Common myeloid progenitor, CD34-positive (primary cell): ENCODE measurements around the gene CACNG4.

Experiments used
- CTCF ChIA-PET: fragments of 350-600 bp; sonication (Branson Sonifier 250); formaldehyde crosslinking; loops from one replicate; lab custom pipeline; 2021; ENCODE audit warnings: antibody characterized with exemption; lab: Charles Lee
- POLR2A ChIA-PET: fragments of 350-600 bp; sonication (Branson Sonifier 250); formaldehyde crosslinking; loops from one replicate; lab custom pipeline; 2021; ENCODE audit warnings: antibody characterized with exemption; lab: Charles Lee
- DNase-seq, 3 donors: peaks; one replicate each; pipeline versions ENCODE4 v3.0.0 to v3.0.0-alpha.2; 2013
- H3K27ac ChIP-seq, 2 experiments: 1 replicate in 1 of 2; 2 replicates in 1 of 2; pipeline ENCODE4 v1.7.0; 2013; ENCODE audit warnings: inconsistent platforms in 2 of 2, low read length in 2 of 2, mild to moderate bottlenecking in 2 of 2, low read depth in 1 of 2, moderate library complexity in 1 of 2; ENCODE audit not compliant: severe bottlenecking in 2 of 2, insufficient read depth in 1 of 2, poor library complexity in 1 of 2
- H3K27me3 ChIP-seq, 5 experiments: replicated peaks in 2 of 5; 1 replicate in 3 of 5; 2 replicates in 2 of 5; pipeline versions ENCODE4 v1.6.1 to v1.7.0; 2013; ENCODE audit warnings: low read length in 4 of 5, mild to moderate bottlenecking in 2 of 5, moderate library complexity in 2 of 5, inconsistent platforms in 1 of 5; ENCODE audit not compliant: insufficient read depth in 5 of 5, control insufficient read depth in 4 of 5
- H3K36me3 ChIP-seq, 4 experiments: 1 replicate in 2 of 4; 2 replicates in 2 of 4; pipeline versions ENCODE4 v1.6.1 to v1.7.0; 2013; ENCODE audit warnings: low read length in 3 of 4, control low read depth in 1 of 4, mild to moderate bottlenecking in 1 of 4; ENCODE audit not compliant: control insufficient read depth in 4 of 4, insufficient read depth in 4 of 4
- H3K4me1 ChIP-seq, 4 experiments: 1 replicate in 3 of 4; 2 replicates in 1 of 4; pipeline versions ENCODE4 v1.6.1 to v1.7.1; 2013; ENCODE audit warnings: low read length in 3 of 4, mild to moderate bottlenecking in 3 of 4, control low read depth in 1 of 4, inconsistent platforms in 1 of 4, moderate library complexity in 1 of 4; ENCODE audit not compliant: control insufficient read depth in 4 of 4, insufficient read depth in 4 of 4; ENCODE audit errors: control extremely low read depth in 1 of 4
- H3K4me3 ChIP-seq, 7 experiments: 1 replicate in 4 of 7; 2 replicates in 3 of 7; pipeline versions ENCODE4 v1.5.1 to v1.7.0; 2013; ENCODE audit warnings: mild to moderate bottlenecking in 7 of 7, low read length in 6 of 7, moderate library complexity in 6 of 7, inconsistent platforms in 2 of 7, low read depth in 2 of 7, control low read depth in 1 of 7; ENCODE audit not compliant: insufficient read depth in 4 of 7, control insufficient read depth in 1 of 7; ENCODE audit errors: extremely low read depth in 1 of 7
- H3K9me3 ChIP-seq, 5 experiments: 1 replicate in 4 of 5; 2 replicates in 1 of 5; pipeline versions ENCODE4 v1.6.1 to v1.7.1; 2013; ENCODE audit warnings: low read length in 4 of 5, mild to moderate bottlenecking in 2 of 5, inconsistent platforms in 1 of 5, low read depth in 1 of 5, moderate library complexity in 1 of 5; ENCODE audit not compliant: control insufficient read depth in 4 of 5, insufficient read depth in 2 of 5; ENCODE audit errors: control extremely low read depth in 1 of 5
- WGBS: methylation state at CpG from one replicate; pipeline ENCODE4 v1.1.5; 2013; ENCODE audit not compliant: insufficient coverage; 5-methylcytosine and 5-hydroxymethylcytosine counted together

CACNG4 gene

DNA sequence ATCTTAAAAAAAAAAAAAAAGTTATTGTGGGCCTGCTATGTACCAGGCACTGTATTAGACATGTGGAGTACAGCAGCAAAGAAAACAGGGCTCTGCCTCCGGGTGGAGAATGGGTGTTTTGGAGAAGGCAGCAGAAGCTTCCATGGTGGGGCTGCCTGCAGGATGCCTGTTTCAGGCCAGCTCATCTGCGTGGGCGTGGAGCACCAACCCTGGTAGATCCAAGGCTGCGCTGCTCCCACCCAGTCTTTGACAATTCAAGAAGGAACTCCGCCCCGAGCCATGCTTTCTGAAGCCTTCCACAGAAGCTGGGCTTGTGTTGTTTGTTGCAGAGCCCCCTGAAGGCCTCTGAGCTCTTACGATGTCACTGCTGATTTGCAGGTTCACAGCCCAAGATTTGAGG is 56.7 kb downstream of the CACNG4 start:
- Histone ChIP-seq H3K4me3 (no peak overlapping the region), H3K27ac (no peak overlapping the region), H3K36me3 (no peaks in the 10 kb centered on the region), H3K9me3 (no peaks in the 10 kb centered on the region), H3K4me1 (no peaks in the 10 kb centered on the region), H3K27me3 (peaks cover 0 to 2% (median 0%) of the 10 kb centered on the region in 5 experiments)
- POLR2A ChIA-PET, result no interaction called here
- DNase-seq, result no peak
- CTCF ChIA-PET, result no interaction called here
- WGBS, result 92% methylated on average over 7 of the region's 7 CpGs

GRCh38 chr17:67021743-67022450 is 57.4 kb downstream of the CACNG4 start:
- Histone ChIP-seq H3K36me3 (no peaks in the 10 kb centered on the region), H3K27ac (no peak overlapping the region), H3K27me3 (no peaks in the 10 kb centered on the region), H3K4me3 (no peak overlapping the region), H3K4me1 (no peaks in the 10 kb centered on the region), H3K9me3 (no peaks in the 10 kb centered on the region)
- ChIA-PET POLR2A (no interaction called here), CTCF (no interaction called here)
- WGBS, result 95% methylated on average over 12 of the region's 16 CpGs
- DNase-seq, result no peak

DNA sequence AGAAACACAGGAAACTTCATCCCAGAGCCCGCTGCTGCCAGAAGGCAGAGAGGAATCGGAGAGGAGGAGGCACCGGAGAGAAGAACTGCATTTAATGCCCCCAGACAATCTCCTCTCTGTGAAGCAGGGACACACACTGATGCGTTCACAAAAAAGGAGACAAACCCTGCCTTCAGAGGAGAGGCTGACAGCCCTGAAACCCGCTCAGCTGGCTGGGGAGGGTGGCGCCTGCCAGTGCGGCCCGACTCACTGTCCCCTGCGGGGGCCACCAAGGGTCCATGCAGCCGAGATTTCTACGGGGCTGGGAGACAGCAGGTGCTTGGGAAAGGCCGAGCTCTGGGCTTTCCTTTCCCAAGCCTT is 57.9 kb downstream of the CACNG4 start:
- Histone ChIP-seq H3K27me3 (no peaks in the 10 kb centered on the region), H3K9me3 (no peaks in the 10 kb centered on the region), H3K4me1 (no peaks in the 10 kb centered on the region), H3K4me3 (no peak overlapping the region), H3K36me3 (no peaks in the 10 kb centered on the region), H3K27ac (no peak overlapping the region)
- WGBS, result 93% methylated on average over 11 of the region's 12 CpGs
- CTCF ChIA-PET, result no interaction called here
- no peak for DNase-seq
- POLR2A ChIA-PET, result no interaction called here

- no peak overlapping the region for H3K4me3 ChIP-seq
- H3K27ac ChIP-seq, result no peak overlapping the region
- H3K9me3 ChIP-seq, result no peaks in the 10 kb centered on the region
- WGBS, result 97% methylated on average over 17 of the region's 17 CpGs
- no peaks in the 10 kb centered on the region for H3K36me3 ChIP-seq
- DNase-seq, result no peak
- no peaks in the 10 kb centered on the region for H3K27me3 ChIP-seq
- no peaks in the 10 kb centered on the region for H3K4me1 ChIP-seq
- ChIA-PET CTCF (no interaction called here), POLR2A (no interaction called here)
Measured at GRCh38 chr17:67024736-67025135, 60.2 kb downstream of the CACNG4 start.

DNA sequence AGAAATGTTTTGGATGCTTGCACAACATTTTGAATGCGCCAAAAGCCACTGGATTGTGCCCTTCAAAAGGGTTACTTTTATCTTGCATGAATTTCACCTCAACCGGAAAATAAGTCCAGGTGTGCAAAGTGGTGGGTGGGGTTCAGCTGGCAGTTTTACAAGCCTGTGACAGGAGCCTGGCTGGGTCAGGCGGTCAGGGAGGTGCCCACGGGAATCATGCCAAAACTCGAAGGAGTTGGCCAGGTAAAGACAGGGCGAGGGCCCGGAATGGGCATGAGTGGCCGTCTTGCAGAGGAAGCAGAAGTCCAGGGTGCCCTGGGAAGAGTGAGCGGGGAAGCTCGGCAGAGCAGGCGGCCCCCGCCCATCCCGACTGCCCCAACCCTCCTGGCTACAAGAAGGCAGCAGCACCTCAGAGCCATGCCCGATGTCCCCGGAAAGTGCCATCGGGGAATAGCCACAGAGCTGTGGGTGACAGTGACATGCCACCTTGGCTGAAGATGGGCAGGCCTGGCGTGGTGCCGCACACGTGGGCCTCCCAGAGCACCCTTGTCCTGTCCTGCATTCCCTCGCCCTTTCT is 60.8 kb downstream of the CACNG4 start:
- DNase-seq, result no peak
- H3K4me3 ChIP-seq, result no peak overlapping the region
- H3K27me3 ChIP-seq, result no peaks in the 10 kb centered on the region
- ChIA-PET CTCF (no interaction called here), POLR2A (no interaction called here)
- 92% methylated on average over 18 of the region's 20 CpGs for WGBS
- no peaks in the 10 kb centered on the region for H3K36me3 ChIP-seq
- H3K9me3 ChIP-seq, result no peaks in the 10 kb centered on the region
- no peak overlapping the region for H3K27ac ChIP-seq
- no peaks in the 10 kb centered on the region for H3K4me1 ChIP-seq

GRCh38 chr17:67026341-67026740 is 61.8 kb downstream of the CACNG4 start:
- no peaks in the 10 kb centered on the region for H3K9me3 ChIP-seq
- H3K27ac ChIP-seq, result no peak overlapping the region
- no peaks in the 10 kb centered on the region for H3K36me3 ChIP-seq
- WGBS, result no CpG with 5 or more reads among the region's 2 CpGs
- ChIA-PET POLR2A (no interaction called here), CTCF (no interaction called here)
- no peak overlapping the region for H3K4me3 ChIP-seq
- H3K4me1 ChIP-seq, result no peaks in the 10 kb centered on the region
- H3K27me3 ChIP-seq, result no peaks in the 10 kb centered on the region
- no peak for DNase-seq

- ChIA-PET POLR2A (no interaction called here), CTCF (no interaction called here)
- no peaks in the 10 kb centered on the region for H3K4me1 ChIP-seq
- no peak overlapping the region for H3K4me3 ChIP-seq
- WGBS, result 98% methylated on average over 11 of the region's 12 CpGs
- H3K9me3 ChIP-seq, result no peaks in the 10 kb centered on the region
- H3K36me3 ChIP-seq, result no peaks in the 10 kb centered on the region
- no peak overlapping the region for H3K27ac ChIP-seq
- H3K27me3 ChIP-seq, result no peaks in the 10 kb centered on the region
- DNase-seq, result no peak
Measured at GRCh38 chr17:67027031-67027628, 62.6 kb downstream of the CACNG4 start.
